ENCODE measurements around the gene RBMS2. TPM values are rescaled to one million over a fixed set of nuclear protein-coding genes. Genes with fewer than 3 reads are reported as not detected.

RBMS2 gene
- total RNA-seq, 4 donors from 2014 or later, result 17.3 to 55.1 (median 25.2) TPM

DNA sequence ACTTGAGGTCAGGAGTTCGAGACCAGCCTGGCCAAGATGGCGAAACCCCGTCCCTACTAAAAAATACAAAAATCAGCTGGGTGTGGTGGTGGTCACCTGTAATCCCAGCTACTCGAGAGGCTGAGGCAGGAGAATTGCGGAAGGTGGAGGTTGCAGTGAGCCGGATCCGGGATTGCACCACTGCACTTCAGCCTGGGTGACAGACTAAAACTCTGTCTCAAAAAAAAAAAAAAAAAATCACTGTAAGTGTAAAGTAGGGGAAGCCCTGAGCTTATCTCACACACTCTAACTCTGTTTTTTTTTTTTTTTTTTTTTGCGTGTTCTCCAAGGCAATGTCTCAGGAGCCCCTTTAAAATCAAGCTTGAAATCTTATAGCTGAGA lies 421 bp upstream of the RBMS2 start:
- peak; percentile 17 for DNase-seq
- Histone ChIP-seq H3K27me3 (no peaks in the 10 kb centered on the region), H3K27ac (peak overlapping the region; percentile 87 to 91 (median 88)), H3K4me1 (peaks cover 0 to 50% (median 14%) of the 10 kb centered on the region in 4 donors), H3K4me3 (peak overlapping the region in 3 of 4 donors; percentile 42 to 63 (median 51)), H3K9me3 (no peaks in the 10 kb centered on the region), H3K36me3 (no peaks in the 10 kb centered on the region)
- TF ChIP-seq EP300 (IDR thresholded peaks at IDR 0.05; ENCODE audit: low read depth) (no peak), POLR2AphosphoS5 (IDR thresholded peaks at IDR 0.05) (no peak), POLR2A (IDR thresholded peaks at IDR 0.05) (no peak)
- TF ChIP-seq, protein P1, sequence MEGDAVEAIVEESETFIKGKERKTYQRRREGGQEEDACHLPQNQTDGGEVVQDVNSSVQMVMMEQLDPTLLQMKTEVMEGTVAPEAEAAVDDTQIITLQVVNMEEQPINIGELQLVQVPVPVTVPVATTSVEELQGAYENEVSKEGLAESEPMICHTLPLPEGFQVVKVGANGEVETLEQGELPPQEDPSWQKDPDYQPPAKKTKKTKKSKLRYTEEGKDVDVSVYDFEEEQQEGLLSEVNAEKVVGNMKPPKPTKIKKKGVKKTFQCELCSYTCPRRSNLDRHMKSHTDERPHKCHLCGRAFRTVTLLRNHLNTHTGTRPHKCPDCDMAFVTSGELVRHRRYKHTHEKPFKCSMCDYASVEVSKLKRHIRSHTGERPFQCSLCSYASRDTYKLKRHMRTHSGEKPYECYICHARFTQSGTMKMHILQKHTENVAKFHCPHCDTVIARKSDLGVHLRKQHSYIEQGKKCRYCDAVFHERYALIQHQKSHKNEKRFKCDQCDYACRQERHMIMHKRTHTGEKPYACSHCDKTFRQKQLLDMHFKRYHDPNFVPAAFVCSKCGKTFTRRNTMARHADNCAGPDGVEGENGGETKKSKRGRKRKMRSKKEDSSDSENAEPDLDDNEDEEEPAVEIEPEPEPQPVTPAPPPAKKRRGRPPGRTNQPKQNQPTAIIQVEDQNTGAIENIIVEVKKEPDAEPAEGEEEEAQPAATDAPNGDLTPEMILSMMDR (IDR thresholded peaks at IDR 0.05), result no peak
- WGBS, 2 donors (ENCODE audit: low coverage in 1 of 2), result 14 to 43% methylated on average over 4 to 8 of the region's 8 CpGs
- intact Hi-C loops (cut with DNase I; ENCODE audit: low total_unique reads), result loop anchor here (2.0 kb wide), 1 partner anchor 114 kb away; no protein-coding TSS in a partner anchor
- in situ Hi-C loops (cut with MboI; ENCODE audit: low pct_ligation_motif_present in 1 of 4, low pct_unique_long_range_greater_than_20kb in 1 of 4, low sequenced_read_pairs in 3 of 4), result no loop called here

DNA sequence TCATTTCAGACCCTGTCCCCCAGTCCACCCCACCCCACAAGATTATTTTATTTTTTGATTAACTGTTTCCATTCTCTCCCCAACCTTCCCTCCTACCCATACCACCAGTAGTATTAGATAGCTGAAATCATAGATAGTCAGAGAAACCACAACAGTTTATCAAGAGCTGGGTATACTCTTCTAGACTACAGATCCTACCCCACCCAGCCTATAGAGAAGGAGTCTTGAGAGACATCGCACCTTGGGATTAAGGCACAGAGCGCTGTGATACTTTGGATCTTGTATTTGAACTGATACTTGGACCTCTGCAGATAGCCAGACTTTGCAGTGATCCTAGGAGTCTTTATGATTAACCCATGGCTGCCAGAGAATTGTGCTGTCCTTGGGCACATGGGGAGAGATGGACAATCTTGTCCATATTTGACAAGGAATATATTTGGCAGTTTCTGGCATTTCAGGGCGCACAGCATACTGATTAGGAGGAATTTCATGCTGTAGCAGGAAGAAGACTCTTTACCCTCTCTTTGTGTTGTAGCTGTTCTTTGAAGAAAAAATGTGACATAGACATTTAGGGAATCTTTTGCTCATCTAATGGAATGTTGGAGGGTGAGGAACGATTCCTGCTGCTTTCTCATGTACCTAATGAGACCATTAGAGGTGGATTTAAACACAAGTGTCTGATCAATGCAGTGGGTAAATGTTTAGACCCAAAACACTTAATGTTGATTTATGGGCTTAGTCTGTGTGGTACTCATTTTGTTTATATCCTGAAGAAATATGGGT lies 982 bp downstream of the RBMS2 start:
- H3K27ac ChIP-seq, result peak overlapping the region; percentile 87 to 91 (median 88)
- H3K4me1 ChIP-seq, result peaks cover 0 to 64% (median 21%) of the 10 kb centered on the region in 4 donors
- H3K36me3 ChIP-seq, result no peaks in the 10 kb centered on the region
- peak overlapping the region; percentile 29 to 63 (median 46) for H3K4me3 ChIP-seq
- TF ChIP-seq POLR2A (IDR thresholded peaks at IDR 0.05) (no peak), POLR2AphosphoS5 (IDR thresholded peaks at IDR 0.05) (no peak), EP300 (IDR thresholded peaks at IDR 0.05; ENCODE audit: low read depth) (no peak)
- TF ChIP-seq, protein P1 (IDR thresholded peaks at IDR 0.05), result no peak
- H3K27me3 ChIP-seq, result no peaks in the 10 kb centered on the region
- intact Hi-C loops (cut with DNase I; ENCODE audit: low total_unique reads), result loop anchor here (1.0 kb wide), 1 partner anchor 25 kb away; no protein-coding TSS in a partner anchor
- WGBS, 2 donors (ENCODE audit: low coverage in 1 of 2), result 46 to 58% methylated on average over 2 to 4 of the region's 4 CpGs
- no peaks in the 10 kb centered on the region for H3K9me3 ChIP-seq
- in situ Hi-C loops (cut with MboI; ENCODE audit: low pct_ligation_motif_present in 1 of 4, low pct_unique_long_range_greater_than_20kb in 1 of 4, low sequenced_read_pairs in 3 of 4), result no loop called here
- DNase-seq, result no peak

- intact Hi-C loops (cut with DNase I; ENCODE audit: low total_unique reads) (no loop called here), in situ Hi-C loops (cut with MboI; ENCODE audit: low pct_ligation_motif_present in 1 of 4, low pct_unique_long_range_greater_than_20kb in 1 of 4, low sequenced_read_pairs in 3 of 4) (no loop called here)
- DNase-seq, result no peak
- H3K36me3 ChIP-seq, result no peaks in the 10 kb centered on the region
- H3K9me3 ChIP-seq, result no peaks in the 10 kb centered on the region
- WGBS, 2 donors (ENCODE audit: low coverage in 1 of 2), result 80% methylated on average over 1 of the region's 1 CpG; no CpG with 5 or more reads in 1 of the 2 donors
- TF ChIP-seq EP300 (IDR thresholded peaks at IDR 0.05; ENCODE audit: low read depth) (no peak), POLR2AphosphoS5 (IDR thresholded peaks at IDR 0.05) (no peak), POLR2A (IDR thresholded peaks at IDR 0.05) (no peak)
- TF ChIP-seq, protein P1 (IDR thresholded peaks at IDR 0.05), result no peak
- H3K27me3 ChIP-seq, result no peaks in the 10 kb centered on the region
- no peak overlapping the region for H3K4me3 ChIP-seq
- no peak overlapping the region for H3K27ac ChIP-seq
- H3K4me1 ChIP-seq, result peaks cover 0 to 52% (median 16%) of the 10 kb centered on the region in 4 donors
These were observed 7.2 kb downstream of the RBMS2 start for GRCh38 chr12:56528846-56529245.

GRCh38 chr12:56529656-56530055 lies 8.0 kb downstream of the RBMS2 start:
- WGBS, 2 donors (ENCODE audit: low coverage in 1 of 2), result 82 to 92% methylated on average over 4 of the region's 4 CpGs
- no peak for TF ChIP-seq POLR2A (IDR thresholded peaks at IDR 0.05)
- TF ChIP-seq POLR2AphosphoS5 (IDR thresholded peaks at IDR 0.05), result no peak
- TF ChIP-seq, protein P1 (IDR thresholded peaks at IDR 0.05), result no peak
- TF ChIP-seq EP300 (IDR thresholded peaks at IDR 0.05; ENCODE audit: low read depth), result no peak
- Histone ChIP-seq H3K27ac (peak overlapping the region in 2 of 4 donors; percentile 17 to 28), H3K27me3 (no peaks in the 10 kb centered on the region), H3K4me1 (peaks cover 0 to 45% (median 15%) of the 10 kb centered on the region in 4 donors), H3K4me3 (no peak overlapping the region), H3K9me3 (no peaks in the 10 kb centered on the region), H3K36me3 (no peaks in the 10 kb centered on the region)
- intact Hi-C loops (cut with DNase I; ENCODE audit: low total_unique reads) (no loop called here), in situ Hi-C loops (cut with MboI; ENCODE audit: low pct_ligation_motif_present in 1 of 4, low pct_unique_long_range_greater_than_20kb in 1 of 4, low sequenced_read_pairs in 3 of 4) (no loop called here)
- DNase-seq, result no peak

Data from transverse colon (tissue), 4 donors.